ENCODE measurements around the gene GMPS. TPM values are rescaled to one million over a fixed set of nuclear protein-coding genes. Genes with fewer than 3 reads are reported as not detected.

Gene GMPS
- total and polyA plus RNA-seq, 9 of the 15 experiments (the other 6 are each of a cell fraction or from before 2014, with no cell fraction given), result 73.7 to 282 (median 156) TPM

GRCh38 chr3:155854141-155854940 lies 16.1 kb upstream of the GMPS start, which contains the start of gene SLC33A1 (continued):
- TF ChIP-seq THAP12 (CRISPR knock-in tag; IDR thresholded peaks at IDR 0.05) (peak; percentile 33; the same call in 1 of the 2 replicates), ZNF583 (CRISPR knock-in tag; IDR thresholded peaks at IDR 0.05) (peak; percentile 82), MBD1 (CRISPR knock-in tag; IDR thresholded peaks at IDR 0.05) (no peak), PTBP1 (IDR thresholded peaks at IDR 0.05; ENCODE audit: low read depth, low read length) (no peak), ZNF184 (CRISPR knock-in tag; IDR thresholded peaks at IDR 0.05) (no peak), NFXL1 (CRISPR knock-in tag; IDR thresholded peaks at IDR 0.05) (no peak), ZNF408 (CRISPR knock-in tag; IDR thresholded peaks at IDR 0.05; ENCODE audit: low read depth) (no peak), CHAMP1 (IDR thresholded peaks at IDR 0.05) (peak; percentile 97), TARDBP (IDR thresholded peaks at IDR 0.05) (peak; percentile 76), NEUROD1 (IDR thresholded peaks at IDR 0.05; ENCODE audit: borderline replicate concordance, low read depth, low read length, partially characterized antibody) (peak; percentile 83), NCOA6 (IDR thresholded peaks at IDR 0.05) (no peak), HDAC2 (IDR thresholded peaks at IDR 0.05) (0 out of 2 replicates have a peak, but pooled peaks have one; percentile 44), RREB1 (CRISPR knock-in tag; IDR thresholded peaks at IDR 0.05) (peak; percentile 73; the same call in 1 of the 2 replicates), NFRKB (IDR thresholded peaks at IDR 0.05; ENCODE audit: low read depth) (peak; percentile 94)

All from K562 (cell line).